ENCODE data around the gene HIVEP3. TPM values are rescaled to one million over a fixed set of nuclear protein-coding genes. Genes with fewer than 3 reads are reported as not detected.

Gene HIVEP3
- total RNA-seq, 1 donor from 2014 or later: 0.77 TPM

DNA sequence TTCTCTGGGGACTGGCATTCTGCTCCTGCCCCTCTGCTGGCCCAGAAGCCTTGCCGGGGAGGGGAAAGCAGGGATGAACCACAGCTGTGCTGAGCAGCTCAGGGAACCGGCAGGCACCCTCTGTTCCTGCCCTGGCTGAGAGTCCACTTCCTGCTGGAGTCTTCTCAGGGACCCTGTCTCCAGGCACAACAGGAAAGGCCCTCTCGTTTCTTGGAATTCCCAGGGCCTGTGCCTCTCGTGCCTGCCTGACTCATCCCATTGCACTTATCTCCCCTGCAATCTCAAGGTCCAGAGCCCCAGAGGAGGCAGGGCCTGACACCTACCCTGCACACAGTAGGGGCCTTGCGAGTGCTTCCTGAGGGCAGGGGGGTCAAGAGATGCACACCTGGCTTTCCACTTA, 433.1 kb downstream of the HIVEP3 start:
- DNase-seq (ENCODE audit: low read depth in 2 of 2): peak in 1 of 2 donors; percentile 67

DNA sequence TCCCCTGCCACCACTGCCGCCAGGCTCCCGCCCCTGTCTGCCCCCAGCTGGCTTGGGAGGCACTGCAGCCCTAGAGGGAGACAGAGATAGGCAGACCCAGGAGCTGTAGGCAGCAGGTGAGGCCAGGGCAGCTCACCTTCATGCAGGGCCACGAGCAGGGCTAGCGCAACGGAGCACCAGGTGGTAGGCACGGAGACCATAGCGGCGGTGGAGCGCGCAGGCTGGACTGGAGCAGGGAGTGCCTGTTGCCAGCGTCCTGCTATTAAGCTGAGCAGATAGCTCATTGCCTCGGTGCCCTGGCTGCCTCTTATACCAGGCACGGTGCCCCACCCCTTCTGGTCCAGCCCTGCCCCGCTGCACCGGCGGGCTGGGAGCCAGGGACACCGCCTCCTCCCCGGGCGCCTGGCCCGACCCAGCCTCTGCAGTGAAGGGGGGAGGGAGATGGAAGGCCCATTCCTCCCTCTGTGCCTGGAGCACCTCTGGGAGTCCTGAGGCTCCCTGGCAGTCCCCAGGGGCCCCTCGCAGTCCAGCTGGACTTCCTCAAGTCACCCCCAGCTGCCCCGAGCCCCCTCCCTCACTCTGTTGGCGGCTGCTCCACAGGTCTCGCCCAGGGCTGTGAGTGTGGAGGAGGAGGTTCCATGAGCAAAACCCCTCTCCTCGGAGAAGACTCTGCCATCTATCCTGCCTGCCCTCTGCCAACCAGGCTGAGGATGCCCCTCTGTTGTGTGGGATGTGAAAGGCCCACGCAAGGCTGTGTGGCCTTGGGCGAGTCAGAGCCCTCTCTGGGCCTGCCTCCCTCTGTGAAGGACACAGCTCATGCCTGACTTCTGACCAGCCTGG, 434.1 kb downstream of the HIVEP3 start, which contains the start of gene EDN2:
Gene EDN2, minus strand, starts transcription at position 282 of the 840 bp plus-strand sequence. Its CDS starts 82 bp downstream, at position 200.
- DNase-seq (ENCODE audit: low read depth in 2 of 2): no peak

DNA sequence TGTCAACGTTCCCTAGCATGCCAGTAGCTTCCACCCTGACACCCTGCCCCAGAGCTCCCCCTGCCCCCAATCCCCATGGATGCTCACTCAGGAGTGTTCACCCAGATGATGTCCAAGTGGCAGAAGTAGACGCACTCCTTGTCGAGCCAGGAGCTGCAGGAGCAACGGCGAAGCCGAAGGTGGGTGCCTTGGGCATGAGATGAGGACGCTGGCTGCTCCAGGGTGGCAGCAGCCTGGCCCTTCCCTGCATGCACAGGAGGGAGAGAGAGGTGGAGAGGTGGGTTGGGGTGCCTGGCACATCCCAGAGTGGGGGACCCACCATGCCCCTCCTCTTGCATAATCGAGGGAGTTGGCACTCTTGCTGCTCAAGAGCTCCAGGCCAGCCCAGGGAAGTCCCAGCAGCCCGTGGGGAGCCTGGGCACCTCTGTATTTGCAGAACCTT, 434.7 kb downstream of the HIVEP3 start:
- no peak for DNase-seq (ENCODE audit: low read depth in 2 of 2)

DNA sequence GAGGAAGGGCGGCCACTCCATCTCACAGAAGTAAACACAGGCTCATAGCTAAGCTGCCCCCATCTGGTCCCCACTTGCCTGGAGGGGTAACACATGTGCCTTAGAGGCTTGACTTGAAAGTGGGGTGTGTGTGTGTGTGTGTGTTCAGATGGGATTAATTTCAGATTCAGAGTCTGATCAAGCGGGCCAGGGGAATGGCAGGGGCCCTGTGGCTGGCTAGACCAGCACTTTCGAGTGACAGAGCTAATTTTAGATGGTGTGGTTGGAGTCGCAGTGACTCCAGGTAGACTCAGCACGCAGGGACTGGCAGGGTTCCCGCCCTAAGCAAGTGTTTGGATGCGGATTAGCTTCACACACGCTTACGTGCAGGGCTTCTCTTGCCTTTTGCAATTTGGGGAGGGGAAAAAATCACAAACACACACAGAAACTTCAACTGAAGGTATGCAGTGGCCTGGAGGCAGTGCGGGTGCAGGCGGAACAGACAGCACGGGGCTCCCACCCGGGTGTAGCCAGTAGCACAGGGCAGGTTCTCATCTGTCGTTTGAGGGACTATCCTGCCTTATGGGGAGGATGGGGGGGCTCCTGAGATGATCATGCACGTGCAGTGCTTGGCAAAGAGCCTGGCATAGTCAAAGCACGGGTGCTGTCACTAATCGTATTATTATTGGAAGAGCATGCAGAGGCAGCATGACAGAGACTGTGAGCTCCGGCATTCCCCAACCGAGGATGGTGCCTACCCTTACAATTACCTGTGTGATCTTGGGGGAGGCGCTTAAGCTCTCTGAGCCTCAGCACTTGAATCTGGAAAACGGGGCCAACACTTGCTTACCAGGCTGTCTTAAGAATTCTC, 435.5 kb downstream of the HIVEP3 start:
- DNase-seq (ENCODE audit: low read depth in 2 of 2): no peak

DNA sequence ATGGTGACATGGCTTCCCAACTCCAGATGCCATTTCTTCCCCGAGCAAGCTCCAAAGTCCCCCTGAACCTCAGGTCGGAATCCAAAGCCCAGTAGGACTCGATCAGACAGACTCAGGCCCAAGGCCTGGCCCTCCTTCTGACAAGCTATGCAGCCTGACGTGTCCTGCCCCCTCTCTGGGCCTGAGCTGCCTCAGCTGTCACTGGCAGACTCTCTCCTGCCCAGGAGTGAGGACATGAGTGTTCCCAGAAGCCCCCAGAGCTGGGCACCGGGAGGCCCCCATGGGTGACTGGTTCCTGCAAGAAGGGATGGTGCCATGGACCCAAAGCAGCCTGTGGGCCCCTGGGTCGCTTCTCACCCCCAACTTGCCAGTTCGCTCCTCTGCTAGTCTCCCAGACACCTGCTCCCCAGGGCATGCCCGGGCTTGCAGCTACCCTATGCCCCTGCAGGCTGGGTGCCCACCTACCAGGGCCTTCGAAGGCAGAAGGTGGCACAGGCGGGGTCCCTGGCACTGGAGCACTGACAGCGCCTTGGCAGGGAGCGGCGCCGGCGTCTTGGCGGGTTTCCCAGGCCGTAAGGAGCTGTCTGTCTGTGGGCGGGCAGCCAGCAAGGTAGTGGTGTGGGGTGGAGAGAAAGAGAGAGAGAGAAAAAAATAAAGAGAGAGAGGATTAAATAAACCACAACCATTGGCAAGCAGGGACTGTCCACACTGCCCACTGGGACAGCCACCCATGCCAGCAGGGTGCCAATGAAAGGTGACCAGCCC, 436.5 kb downstream of the HIVEP3 start:
- DNase-seq (ENCODE audit: low read depth in 2 of 2): no peak

GRCh38 chr1:41481109-41481775, 437.5 kb downstream of the HIVEP3 start:
- no peak for DNase-seq (ENCODE audit: low read depth in 2 of 2)

DNA sequence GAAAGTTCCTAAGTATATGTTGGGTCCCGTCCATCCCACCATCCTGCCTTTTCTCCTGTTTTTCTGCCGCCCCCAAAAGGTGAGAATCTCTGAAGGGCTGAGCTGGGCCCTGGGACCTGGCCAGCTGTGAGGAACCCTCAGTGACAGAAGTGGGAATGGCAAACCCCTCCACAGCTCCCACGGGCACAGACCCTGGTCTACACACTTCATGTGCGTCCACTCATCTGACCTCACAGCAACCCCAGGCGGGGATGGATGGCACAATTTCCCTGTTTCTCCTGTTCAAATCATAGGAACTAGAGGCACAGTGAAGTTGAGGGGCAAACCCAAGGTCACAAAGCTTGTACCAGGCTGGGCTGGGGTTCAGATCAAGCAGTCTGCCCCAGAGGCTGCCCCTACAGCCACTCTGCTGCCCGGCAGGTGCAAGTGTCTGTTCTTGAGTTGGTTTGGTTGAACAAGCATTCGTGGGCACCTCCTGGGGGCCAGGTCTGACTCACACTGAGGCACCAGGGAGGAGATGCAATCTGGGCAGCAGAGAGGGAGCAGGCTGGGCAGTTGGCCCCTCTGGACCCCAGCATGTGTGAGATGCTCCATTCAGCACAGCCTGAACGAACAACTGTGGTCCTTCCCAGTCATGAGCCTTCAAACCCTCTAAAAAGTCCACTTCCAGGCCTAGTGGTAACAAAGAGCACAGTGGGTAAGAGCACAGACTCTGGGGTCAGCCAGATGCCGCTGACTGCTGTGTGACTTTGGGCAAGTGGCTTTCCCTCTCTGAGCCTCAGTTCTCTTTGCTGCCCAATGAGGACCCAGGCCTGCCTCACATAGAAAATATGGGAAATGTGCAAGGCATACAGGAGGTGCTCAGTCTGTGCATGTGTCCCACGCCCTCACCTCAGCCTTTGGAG, 438.3 kb downstream of the HIVEP3 start:
- no peak for DNase-seq (ENCODE audit: low read depth in 2 of 2)

GRCh38 chr1:41479808-41480160, 438.9 kb downstream of the HIVEP3 start:
- no peak for DNase-seq (ENCODE audit: low read depth in 2 of 2)

DNA sequence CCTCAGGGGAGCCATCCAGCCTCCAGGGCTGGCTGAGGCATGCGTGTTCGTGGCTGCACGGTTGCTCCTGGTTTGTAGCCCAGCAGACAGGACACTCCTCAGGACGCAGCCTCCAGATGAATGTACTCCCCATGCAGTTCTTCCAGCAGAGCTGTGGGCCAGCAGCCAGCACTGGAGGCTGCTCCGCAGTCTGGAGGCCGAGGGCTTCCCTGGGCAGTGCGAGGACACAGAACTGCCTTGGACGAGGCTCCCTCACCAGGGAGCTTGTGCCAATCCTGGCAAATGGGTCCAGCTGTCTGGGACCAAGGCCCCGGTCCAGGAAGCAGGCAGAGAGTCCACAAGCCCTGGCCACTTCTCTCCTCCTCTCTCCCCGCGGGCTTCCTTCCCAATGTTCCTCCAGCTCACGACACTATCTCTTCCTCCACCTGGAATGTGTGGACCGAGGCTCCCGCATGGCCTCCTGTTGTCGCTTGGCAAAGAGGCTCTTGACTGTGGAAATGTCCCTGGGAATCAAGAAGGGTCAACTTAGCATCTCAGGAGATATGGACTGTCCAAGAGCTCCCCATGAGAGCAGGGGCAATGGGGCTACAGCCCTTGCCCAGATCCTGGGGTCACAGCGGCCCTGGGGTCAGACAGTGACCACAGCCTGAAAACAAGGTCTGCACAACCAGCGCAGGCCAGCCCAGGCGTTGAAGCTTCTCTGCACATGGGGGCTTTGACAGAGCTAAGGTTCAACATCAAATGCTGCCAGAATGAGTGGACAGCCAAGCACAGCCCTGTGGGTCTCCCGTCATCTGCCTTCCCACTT, 439.5 kb downstream of the HIVEP3 start:
- no peak for DNase-seq (ENCODE audit: low read depth in 2 of 2)

GRCh38 chr1:41478118-41478748, 440.5 kb downstream of the HIVEP3 start:
- no peak for DNase-seq (ENCODE audit: low read depth in 2 of 2)

GRCh38 chr1:41476807-41477361, 441.8 kb downstream of the HIVEP3 start:
- no peak for DNase-seq (ENCODE audit: low read depth in 2 of 2)

GRCh38 chr1:41475859-41476567, 442.7 kb downstream of the HIVEP3 start:
- DNase-seq (ENCODE audit: low read depth in 2 of 2): no peak

- no peak for DNase-seq (ENCODE audit: low read depth in 2 of 2)
Observed at GRCh38 chr1:41475346-41475745, 443.4 kb downstream of the HIVEP3 start.

- no peak for DNase-seq (ENCODE audit: low read depth in 2 of 2)
Observed at GRCh38 chr1:41474490-41475271, 444.0 kb downstream of the HIVEP3 start.

DNA sequence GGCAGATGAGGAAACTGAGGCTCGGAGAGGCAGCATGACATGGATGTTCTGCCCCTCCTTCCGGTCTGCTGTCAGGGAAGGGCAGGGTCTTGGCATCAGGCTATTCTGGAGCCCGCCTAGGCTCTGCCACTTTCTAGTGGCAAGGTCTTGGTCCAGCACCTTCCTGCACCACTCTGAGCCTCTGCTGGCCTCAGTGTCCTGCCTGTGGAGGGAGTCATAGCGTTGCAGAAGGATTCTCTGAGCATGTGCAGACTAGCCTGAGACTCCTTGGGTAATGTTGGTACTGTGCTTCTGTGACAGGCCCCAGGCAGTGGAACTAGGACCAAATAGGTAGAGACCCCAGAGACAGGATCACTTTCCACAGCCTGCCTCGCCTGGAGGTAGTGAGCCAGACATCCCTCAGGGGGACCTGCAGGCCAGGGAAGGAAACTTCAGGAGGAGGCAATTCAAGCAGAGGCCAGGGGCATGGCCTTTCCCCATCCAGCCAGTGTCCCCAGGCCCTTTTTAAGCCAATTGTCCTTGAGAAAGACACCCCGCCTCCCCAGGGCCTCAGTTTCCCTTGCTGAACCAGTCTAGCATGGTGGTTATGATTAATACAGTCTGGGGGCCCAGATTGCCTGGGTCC, 444.9 kb downstream of the HIVEP3 start:
- no peak for DNase-seq (ENCODE audit: low read depth in 2 of 2)

DNA sequence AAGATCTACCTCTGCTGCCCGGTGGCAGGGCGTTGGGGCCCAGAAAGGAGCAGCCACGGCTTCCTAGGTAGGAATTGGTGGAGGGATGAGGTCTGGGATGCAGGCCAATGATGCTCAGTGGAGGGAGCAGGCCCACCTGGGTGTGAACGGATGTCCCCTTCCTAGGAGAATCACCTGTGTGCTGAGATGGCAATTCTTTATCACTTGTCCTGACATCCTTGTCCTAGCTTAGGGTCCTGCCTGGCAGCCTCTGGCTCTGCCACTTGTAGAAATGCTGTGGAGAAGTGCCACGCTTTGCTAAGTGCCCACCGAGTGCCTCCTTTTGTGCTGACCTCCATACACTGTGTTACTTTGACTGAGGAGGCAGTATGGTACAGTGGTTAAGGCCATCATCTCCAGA, 447.1 kb downstream of the HIVEP3 start:
- DNase-seq (ENCODE audit: low read depth in 2 of 2): no peak

- DNase-seq (ENCODE audit: low read depth in 2 of 2): no peak
Observed at GRCh38 chr1:41469706-41470105, 449.0 kb downstream of the HIVEP3 start.
